OCI-LY1 (cell line): ENCODE data around the gene AUH.

Source experiments
- EZH2 ChIP-seq: fragments of 200-600 bp; sonication (generic), shearing (Covaris generic); IDR thresholded peaks from 2 replicates; pipeline ENCODE4 v1.8.0; 2017; ENCODE audit warnings: borderline replicate concordance, mixed run types, mild to moderate bottlenecking, antibody characterized with exemption, low read length, moderate library complexity, mixed read lengths
- TF ChIP-seq, protein P1 (sequence below): fragments of 200-600 bp; sonication (generic), shearing (Covaris generic); IDR thresholded peaks from 2 replicates; pipeline ENCODE4 v1.5.1; 2017; ENCODE audit warnings: mild to moderate bottlenecking, antibody characterized with exemption, low read length, moderate library complexity, mixed read lengths

DNA sequence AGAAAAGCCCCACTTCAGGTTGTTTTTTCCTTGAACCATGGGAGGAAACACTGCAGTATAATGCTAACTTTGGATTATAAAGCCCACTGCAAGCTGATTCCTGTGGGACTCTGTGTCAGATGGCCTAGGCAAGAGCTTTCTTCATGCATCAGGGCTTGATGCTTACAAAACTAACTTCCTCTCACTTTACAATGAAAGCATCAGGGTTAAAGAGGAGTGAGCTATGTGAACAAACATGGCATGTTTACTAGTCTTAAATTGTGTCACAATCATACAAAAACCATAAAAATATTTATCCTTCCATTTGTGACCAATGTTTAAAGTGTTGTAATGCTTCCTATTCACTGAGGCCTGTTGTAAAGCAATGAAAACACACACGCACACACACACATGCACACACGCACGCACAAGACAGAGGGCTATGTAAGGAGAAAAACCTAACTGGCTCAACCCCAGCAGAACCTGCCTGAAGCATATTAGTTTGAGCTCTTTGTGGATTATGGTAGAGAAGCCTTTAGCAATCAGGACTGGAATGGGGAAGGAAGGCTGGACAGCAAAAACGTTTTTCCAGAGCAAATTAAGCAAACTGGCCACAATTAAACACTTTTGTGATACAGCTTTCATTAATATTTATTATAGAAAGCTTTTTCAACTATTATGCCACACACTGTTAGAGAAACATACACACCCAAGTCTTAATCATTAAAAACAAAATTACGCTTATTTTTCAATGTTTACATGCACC is 122.2 kb downstream of the AUH start:
- TF ChIP-seq, protein P1, sequence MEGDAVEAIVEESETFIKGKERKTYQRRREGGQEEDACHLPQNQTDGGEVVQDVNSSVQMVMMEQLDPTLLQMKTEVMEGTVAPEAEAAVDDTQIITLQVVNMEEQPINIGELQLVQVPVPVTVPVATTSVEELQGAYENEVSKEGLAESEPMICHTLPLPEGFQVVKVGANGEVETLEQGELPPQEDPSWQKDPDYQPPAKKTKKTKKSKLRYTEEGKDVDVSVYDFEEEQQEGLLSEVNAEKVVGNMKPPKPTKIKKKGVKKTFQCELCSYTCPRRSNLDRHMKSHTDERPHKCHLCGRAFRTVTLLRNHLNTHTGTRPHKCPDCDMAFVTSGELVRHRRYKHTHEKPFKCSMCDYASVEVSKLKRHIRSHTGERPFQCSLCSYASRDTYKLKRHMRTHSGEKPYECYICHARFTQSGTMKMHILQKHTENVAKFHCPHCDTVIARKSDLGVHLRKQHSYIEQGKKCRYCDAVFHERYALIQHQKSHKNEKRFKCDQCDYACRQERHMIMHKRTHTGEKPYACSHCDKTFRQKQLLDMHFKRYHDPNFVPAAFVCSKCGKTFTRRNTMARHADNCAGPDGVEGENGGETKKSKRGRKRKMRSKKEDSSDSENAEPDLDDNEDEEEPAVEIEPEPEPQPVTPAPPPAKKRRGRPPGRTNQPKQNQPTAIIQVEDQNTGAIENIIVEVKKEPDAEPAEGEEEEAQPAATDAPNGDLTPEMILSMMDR, result no peak
- no peak for TF ChIP-seq EZH2
